NCI-H446 treated with DMSO at 0.1 percent for 48 hours (cell line): ENCODE measurements around the gene MTX3.

Experiments
- DNase-seq: peaks from one replicate; lab custom pipeline; 2025; lab: John Stamatoyannopoulos, UW

MTX3 gene

DNA sequence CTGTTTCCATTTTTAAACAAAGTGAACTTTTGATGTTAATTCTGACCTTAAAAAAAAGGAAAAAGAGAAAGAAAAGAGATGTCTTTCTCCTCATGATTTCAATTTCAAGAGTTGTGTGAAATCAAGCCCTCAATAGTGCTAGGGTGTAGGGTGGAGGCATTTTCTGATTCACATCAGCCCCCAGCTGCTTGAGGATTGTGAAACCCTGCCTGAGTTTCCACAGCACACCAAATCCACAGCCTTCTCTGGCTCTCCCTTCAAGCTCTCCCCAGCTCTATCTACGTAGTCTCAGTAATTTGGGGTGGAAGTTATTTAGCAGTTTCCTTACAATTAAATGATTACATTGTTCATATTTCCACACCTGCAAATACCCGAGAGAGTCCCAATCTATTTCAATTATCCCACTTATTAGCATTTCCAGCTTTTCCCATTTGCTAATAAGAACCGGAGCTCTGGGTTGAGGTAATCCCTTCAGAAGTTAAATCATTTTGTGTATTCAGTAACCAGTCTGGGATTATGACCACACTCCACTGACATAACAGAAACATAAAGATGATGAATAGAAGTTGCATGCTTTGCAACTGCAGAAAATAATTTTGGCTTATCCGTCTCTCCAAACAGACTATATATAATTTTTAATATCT lies 54.9 kb downstream of the MTX3 start:
- DNase-seq = no peak

DNA sequence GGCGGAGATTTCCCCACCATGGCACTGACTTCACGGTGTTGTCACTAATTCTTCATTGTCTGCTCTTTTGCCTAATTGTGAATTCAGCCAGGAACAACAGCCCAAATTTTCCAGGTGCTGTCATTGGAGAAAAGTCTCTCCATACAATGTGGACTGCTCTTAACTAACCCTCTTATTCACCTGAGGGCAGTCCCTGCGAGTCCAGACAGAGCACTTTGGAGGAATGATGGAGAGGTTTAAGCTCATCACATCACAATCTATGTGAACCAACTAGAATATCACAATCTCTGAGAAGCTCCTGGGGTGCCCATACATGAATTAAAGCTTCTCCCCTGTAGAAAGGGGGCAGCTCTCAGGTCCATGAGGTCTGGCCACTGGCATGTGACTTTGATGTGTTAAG lies 56.4 kb downstream of the MTX3 start:
- DNase-seq = no peak

DNA sequence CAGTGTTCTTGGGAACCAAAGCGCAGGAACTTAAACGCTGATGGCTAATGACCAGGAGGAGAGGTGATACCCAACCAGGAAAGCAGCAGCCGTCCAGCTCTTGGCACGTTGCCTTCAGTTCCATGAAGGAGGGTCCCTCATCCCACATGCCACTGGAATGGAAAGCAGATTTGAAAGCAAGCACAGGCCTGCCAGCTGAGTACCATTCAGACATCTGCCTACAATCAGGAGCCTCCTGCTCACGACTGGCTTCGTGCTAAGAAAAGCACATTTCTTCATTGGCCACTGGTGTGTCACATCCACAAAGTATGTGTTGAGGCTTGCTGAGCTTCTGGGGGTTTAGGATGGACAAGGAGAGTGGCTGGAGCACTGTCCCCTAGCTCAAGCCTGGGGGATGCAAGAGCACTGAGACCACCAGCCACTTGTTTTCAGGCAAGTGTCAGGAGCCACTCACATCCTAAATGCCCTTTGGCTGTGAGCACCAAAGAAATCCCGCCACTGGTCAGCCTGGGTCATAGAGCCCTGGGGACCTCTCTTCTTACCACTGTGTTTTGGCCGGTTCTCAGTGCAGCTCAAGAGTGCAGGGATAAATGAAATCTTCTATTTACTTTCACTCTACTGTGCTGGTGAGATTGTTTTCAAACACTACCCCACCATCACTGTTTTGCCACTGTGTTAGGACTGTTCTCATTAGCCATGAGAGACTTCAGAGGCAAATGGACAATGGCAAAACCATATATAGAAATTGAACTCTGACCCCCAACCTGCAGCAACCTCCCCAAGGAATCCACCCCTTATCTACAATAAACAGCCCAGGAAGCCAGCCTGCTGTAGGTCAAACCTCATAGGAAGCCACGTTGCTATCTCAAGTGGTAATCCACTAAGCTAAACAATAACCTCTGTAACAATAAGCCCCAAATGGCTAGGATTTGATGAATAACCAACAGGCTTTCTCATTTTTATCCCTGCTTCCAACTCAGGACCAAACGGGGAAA lies 58.3 kb downstream of the MTX3 start:
- no peak for DNase-seq

DNA sequence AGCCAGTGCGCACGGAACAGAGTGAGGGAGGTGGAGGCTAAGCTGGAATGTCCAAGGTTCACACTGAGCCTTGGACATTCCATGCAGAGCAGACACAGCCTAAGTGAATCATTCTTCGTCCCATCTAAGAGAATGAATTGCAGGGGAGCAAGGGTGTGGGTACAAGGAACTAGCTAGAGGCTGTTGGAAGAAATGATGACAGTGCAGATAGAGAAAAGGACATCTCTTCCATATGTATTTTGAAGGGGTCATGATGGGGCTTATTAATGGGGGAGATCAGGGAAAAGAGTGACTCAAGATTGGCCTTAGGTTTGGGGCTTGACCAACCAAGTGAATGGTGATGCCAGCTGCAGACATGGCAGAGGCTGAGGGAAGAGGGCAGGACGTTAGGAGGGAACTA lies 59.2 kb downstream of the MTX3 start:
- DNase-seq = no peak

DNA sequence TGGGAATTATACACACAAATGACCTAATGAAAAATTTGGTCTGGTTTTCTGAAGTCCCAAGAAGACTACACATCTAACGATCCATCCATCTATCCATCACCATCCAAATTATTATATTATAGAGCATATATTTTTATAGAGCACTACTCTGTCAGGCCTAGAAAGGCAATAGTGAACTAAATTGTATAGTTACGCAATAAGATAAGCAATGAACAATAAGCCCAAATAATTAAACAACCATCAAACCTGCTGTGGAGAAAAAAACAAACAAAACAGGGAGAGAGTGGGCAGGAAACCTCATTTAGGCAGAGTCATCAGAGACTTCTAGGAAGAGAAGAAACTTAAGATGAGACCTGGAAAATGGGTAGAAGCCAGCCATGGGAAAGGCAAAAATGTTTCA lies 59.7 kb downstream of the MTX3 start:
- no peak for DNase-seq

DNA sequence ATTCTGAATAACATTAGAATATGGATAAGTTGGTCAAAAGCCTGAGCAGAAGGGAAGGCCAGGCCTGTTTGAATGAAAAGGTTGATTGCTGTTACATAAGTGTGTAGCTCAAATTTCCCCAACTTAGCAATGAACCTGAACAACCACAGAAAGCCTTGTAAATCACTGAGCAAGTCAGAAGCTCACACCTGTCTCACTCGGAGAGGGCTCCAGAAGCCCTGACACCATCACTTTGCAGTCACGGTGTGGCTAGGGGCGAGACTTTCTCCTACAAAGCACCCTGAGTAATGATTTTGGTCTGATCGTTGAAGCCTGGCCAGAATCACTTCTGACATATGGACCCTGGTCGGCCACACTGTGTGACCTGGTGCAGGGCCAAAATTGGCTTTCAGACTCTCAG lies 62.0 kb downstream of the MTX3 start:
- no peak for DNase-seq
